Prostate gland (tissue), 2 donors: Measurements from ENCODE around the gene ARL15. TPM values are rescaled to one million over a fixed set of nuclear protein-coding genes. Genes with fewer than 3 reads are reported as not detected.

Experiments
- DNase-seq: peaks from one replicate; pipeline ENCODE4 v3.0.0-alpha.2; 2019; ENCODE audit warnings: low spot score
- H3K27ac ChIP-seq, 2 donors: fragments of 200-600 bp; sonication (generic); 2 replicates each; pipeline ENCODE4 v1.5.1; 2017 to 2019
- H3K27me3 ChIP-seq: fragments of 200-600 bp; sonication (generic); replicated peaks from 2 replicates; pipeline ENCODE4 v1.5.1; 2019; ENCODE audit not compliant: insufficient read depth
- H3K36me3 ChIP-seq, 2 donors: fragments of 200-600 bp; sonication (generic); 1 replicate in 1 of 2; 2 replicates in 1 of 2; pipeline versions ENCODE4 v1.5.1 to v1.8.1; 2017 to 2019
- H3K4me1 ChIP-seq: fragments of 200-600 bp; sonication (generic); replicated peaks from 2 replicates; pipeline ENCODE4 v1.5.1; 2019
- H3K4me3 ChIP-seq, 2 donors: fragments of 200-600 bp; sonication (generic); 2 replicates each; pipeline ENCODE4 v1.5.1; 2017 to 2019
- H3K9me3 ChIP-seq: fragments of 200-600 bp; sonication (generic); 2 replicates; pipeline ENCODE4 v1.5.1; 2017
- CTCF ChIP-seq, 4 experiments: fragments of 200-600 bp in 2 of 4; fragments of 450-650 bp in 2 of 4; sonication (generic) in 2 of 4; IDR thresholded peaks; 1 replicate in 3 of 4; 2 replicates in 1 of 4; pipeline ENCODE4 v1.5.1; 2016 to 2019; ENCODE audit warnings: antibody characterized with exemption in 4 of 4, mild to moderate bottlenecking in 2 of 4, moderate library complexity in 2 of 4
- POLR2A ChIP-seq: fragments of 450-650 bp; IDR thresholded peaks from one replicate; pipeline ENCODE4 v1.6.1; 2016; ENCODE audit warnings: antibody characterized with exemption, mild to moderate bottlenecking
- POLR2AphosphoS5 ChIP-seq: sonication (generic); formaldehyde crosslinking; IDR thresholded peaks from one replicate; pipeline ENCODE4 v1.6.1; 2017; ENCODE audit warnings: antibody characterized with exemption
- WGBS: methylation state at CpG from one replicate; pipeline ENCODE4 v1.1.5; 2018; 5-methylcytosine and 5-hydroxymethylcytosine counted together
- intact Hi-C: fragments of 100-400 bp; cut with DNase I; formaldehyde crosslinking; loops from one replicate; pipeline ENCODE4 v1.14.2; 2022
- total RNA-seq, 2 donors: library from RNA; depleted of rRNA; stranded (reverse); fragments of >200 nt; gene quantifications; one replicate each; pipeline ENCODE4 v1.1.0, GENCODE V29; 2016

ARL15 gene
- total RNA-seq, 2 donors from 2014 or later: 16.1 to 38.4 TPM

- H3K4me3 ChIP-seq: no peak overlapping the region
- 50% methylated on average over 3 of the region's 3 CpGs for WGBS
- no peaks in the 10 kb centered on the region for H3K27me3 ChIP-seq
- intact Hi-C loops: no loop called here
- TF ChIP-seq POLR2A (no peak), POLR2AphosphoS5 (no peak), CTCF (IDR thresholded peaks at IDR 0.05) (no peak)
- no peaks in the 10 kb centered on the region for H3K9me3 ChIP-seq
- no peak for DNase-seq
- no peak overlapping the region for H3K27ac ChIP-seq
- H3K4me1 ChIP-seq: no peaks in the 10 kb centered on the region
- H3K36me3 ChIP-seq: no peaks in the 10 kb centered on the region
These were observed 27.5 kb downstream of the ARL15 start for GRCh38 chr5:54282876-54283275.

GRCh38 chr5:54281960-54282692 is 28.2 kb downstream of the ARL15 start:
- H3K9me3 ChIP-seq: no peaks in the 10 kb centered on the region
- no peaks in the 10 kb centered on the region for H3K36me3 ChIP-seq
- no peak overlapping the region for H3K4me3 ChIP-seq
- WGBS: 90% methylated on average over 3 of the region's 3 CpGs
- H3K27ac ChIP-seq: no peak overlapping the region
- intact Hi-C loops: no loop called here
- no peaks in the 10 kb centered on the region for H3K27me3 ChIP-seq
- no peak for DNase-seq
- no peak for TF ChIP-seq POLR2A
- TF ChIP-seq CTCF (IDR thresholded peaks at IDR 0.05): no peak
- no peak for TF ChIP-seq POLR2AphosphoS5
- no peaks in the 10 kb centered on the region for H3K4me1 ChIP-seq

GRCh38 chr5:54279960-54280359 is 30.4 kb downstream of the ARL15 start:
- no peaks in the 10 kb centered on the region for H3K27me3 ChIP-seq
- no peak overlapping the region for H3K4me3 ChIP-seq
- TF ChIP-seq POLR2A (no peak), CTCF (IDR thresholded peaks at IDR 0.05) (no peak), POLR2AphosphoS5 (no peak)
- no peak for DNase-seq
- H3K27ac ChIP-seq: no peak overlapping the region
- H3K36me3 ChIP-seq: no peaks in the 10 kb centered on the region
- H3K4me1 ChIP-seq: no peaks in the 10 kb centered on the region
- WGBS: 96% methylated on average over 3 of the region's 3 CpGs
- intact Hi-C loops: no loop called here
- no peaks in the 10 kb centered on the region for H3K9me3 ChIP-seq

- Histone ChIP-seq H3K36me3 (no peaks in the 10 kb centered on the region), H3K27me3 (no peaks in the 10 kb centered on the region), H3K4me1 (no peaks in the 10 kb centered on the region), H3K27ac (no peak overlapping the region), H3K4me3 (no peak overlapping the region), H3K9me3 (no peaks in the 10 kb centered on the region)
- DNase-seq: no peak
- no peak for TF ChIP-seq CTCF (IDR thresholded peaks at IDR 0.05)
- no peak for TF ChIP-seq POLR2AphosphoS5
- TF ChIP-seq POLR2A: no peak
- intact Hi-C loops: no loop called here
- 69% methylated on average over 4 of the region's 4 CpGs for WGBS
These were observed 31.2 kb downstream of the ARL15 start for GRCh38 chr5:54278979-54279717.
